DND-41 (cell line): ENCODE results near the gene NPPA.

ENCODE experiments used
- ATAC-seq: fragments of 200-7000 bp; cut with Tn5 transposase; 3 replicates; pipeline ENCODE4 v1.9.1; 2021; ENCODE audit warnings: low read depth; ENCODE audit not compliant: insufficient read depth
- DNase-seq: peaks from one replicate; pipeline ENCODE4 v3.0.0-alpha.2; 2020
- H2AFZ ChIP-seq: 2 replicates; pipeline ENCODE4 v1.6.0; 2012; ENCODE audit warnings: low read depth, low read length
- H3K27ac ChIP-seq: 2 replicates; pipeline ENCODE4 v1.5.1; 2012; ENCODE audit warnings: low read length, inconsistent platforms
- H3K27me3 ChIP-seq: fragments of 200-600 bp; sonication (generic); 2 replicates; pipeline ENCODE4 v1.6.0; 2012; ENCODE audit warnings: low read length, mild to moderate bottlenecking, inconsistent platforms; ENCODE audit not compliant: insufficient read depth, poor library complexity
- H3K36me3 ChIP-seq: 2 replicates; pipeline ENCODE4 v1.5.1; 2012; ENCODE audit warnings: low read length, inconsistent platforms; ENCODE audit not compliant: insufficient read depth
- H3K4me1 ChIP-seq: 2 replicates; pipeline ENCODE4 v1.5.1; 2012; ENCODE audit warnings: mild to moderate bottlenecking, low read length; ENCODE audit not compliant: insufficient read depth
- H3K4me2 ChIP-seq: 2 replicates; pipeline ENCODE4 v1.6.0; 2012; ENCODE audit warnings: mild to moderate bottlenecking, moderate library complexity, low read length, inconsistent platforms; ENCODE audit not compliant: insufficient read depth
- H3K4me3 ChIP-seq, 2 experiments: fragments of 200-600 bp in 1 of 2; shearing (Covaris generic) in 1 of 2; 2 replicates each; pipeline ENCODE4 v1.5.1; 2012 to 2016; ENCODE audit warnings: inconsistent platforms in 2 of 2, low read length in 2 of 2, mild to moderate bottlenecking in 2 of 2, low read depth in 1 of 2, moderate library complexity in 1 of 2
- H3K79me2 ChIP-seq: 2 replicates; pipeline ENCODE4 v1.6.0; 2012; ENCODE audit warnings: low read length, inconsistent platforms; ENCODE audit not compliant: insufficient read depth
- H3K9ac ChIP-seq: 2 replicates; pipeline ENCODE4 v1.6.0; 2012; ENCODE audit warnings: low read depth, mild to moderate bottlenecking, inconsistent platforms, low read length, moderate library complexity
- H3K9me3 ChIP-seq: 2 replicates; pipeline ENCODE4 v1.5.1; 2012; ENCODE audit warnings: low read length, moderate library complexity, mild to moderate bottlenecking, inconsistent platforms; ENCODE audit not compliant: insufficient read depth, severe bottlenecking
- H4K20me1 ChIP-seq: 2 replicates; pipeline ENCODE4 v1.6.0; 2012; ENCODE audit warnings: low read length; ENCODE audit not compliant: insufficient read depth
- CTCF ChIP-seq: IDR thresholded peaks from 2 replicates; pipeline ENCODE4 v1.5.1; 2012; ENCODE audit warnings: borderline replicate concordance, low read length, moderate library complexity, mild to moderate bottlenecking; ENCODE audit not compliant: poor library complexity, severe bottlenecking; ENCODE audit errors: extremely low read depth
- EZH2 ChIP-seq: IDR thresholded peaks from 3 replicates; pipeline ENCODE4 v1.6.1; 2012; ENCODE audit warnings: borderline replicate concordance, low read depth, mild to moderate bottlenecking, moderate library complexity, low read length, inconsistent platforms; ENCODE audit not compliant: severe bottlenecking

NPPA gene

GRCh38 chr1:11879311-11880180 is 32.0 kb upstream of the NPPA start:
- H2AFZ ChIP-seq: no peak overlapping the region
- H3K4me1 ChIP-seq: no peaks in the 10 kb centered on the region
- no peaks in the 10 kb centered on the region for H3K36me3 ChIP-seq
- H3K27me3 ChIP-seq: peaks cover 6% of the 10 kb centered on the region
- no peak overlapping the region for H3K27ac ChIP-seq
- H3K9me3 ChIP-seq: no peaks in the 10 kb centered on the region
- ATAC-seq (no peak), DNase-seq (no peak)
- no peaks in the 10 kb centered on the region for H3K79me2 ChIP-seq
- no peak overlapping the region for H3K4me2 ChIP-seq
- H3K4me3 ChIP-seq: no peak overlapping the region
- no peak overlapping the region for H3K9ac ChIP-seq
- TF ChIP-seq EZH2: no peak
- TF ChIP-seq CTCF: no peak
- peaks cover 14% of the 10 kb centered on the region; the same call in 1 of the 2 replicates for H4K20me1 ChIP-seq

- Histone ChIP-seq H3K4me1 (no peaks in the 10 kb centered on the region), H3K9me3 (no peaks in the 10 kb centered on the region), H3K27me3 (peaks cover 6% of the 10 kb centered on the region), H3K4me3 (no peak overlapping the region), H2AFZ (no peak overlapping the region), H3K36me3 (no peaks in the 10 kb centered on the region), H3K9ac (no peak overlapping the region), H4K20me1 (peaks cover 14% of the 10 kb centered on the region; the same call in 1 of the 2 replicates), H3K27ac (no peak overlapping the region), H3K4me2 (no peak overlapping the region), H3K79me2 (no peaks in the 10 kb centered on the region)
- TF ChIP-seq EZH2 (no peak), CTCF (no peak)
- DNase-seq: no peak
- ATAC-seq: no peak
These were observed 31.3 kb upstream of the NPPA start for GRCh38 chr1:11878891-11879190.

- Histone ChIP-seq H3K4me1 (no peaks in the 10 kb centered on the region), H3K27ac (no peak overlapping the region), H3K79me2 (no peaks in the 10 kb centered on the region), H2AFZ (no peak overlapping the region), H3K36me3 (no peaks in the 10 kb centered on the region), H3K4me2 (no peak overlapping the region), H3K9ac (no peak overlapping the region), H3K9me3 (no peaks in the 10 kb centered on the region), H4K20me1 (peaks cover 12% of the 10 kb centered on the region; the same call in 1 of the 2 replicates), H3K27me3 (peaks cover 6% of the 10 kb centered on the region), H3K4me3 (no peak overlapping the region)
- DNase-seq: no peak
- TF ChIP-seq EZH2 (no peak), CTCF (no peak)
- no peak for ATAC-seq
These were observed 30.7 kb upstream of the NPPA start for GRCh38 chr1:11878081-11878890.
